GM06990 (cell line): ENCODE data around the gene AIP.

Experiments
- DNase-seq: peaks from one replicate; pipeline ENCODE4 v3.0.0-alpha.2; 2011; ENCODE audit not compliant: insufficient read length; ENCODE audit errors: extremely low read depth
- H3K27me3 ChIP-seq: replicated peaks from 2 replicates; pipeline ENCODE4 v1.6.0; 2011; ENCODE audit warnings: low read length; ENCODE audit not compliant: control insufficient read depth, insufficient read depth
- H3K36me3 ChIP-seq: 2 replicates; pipeline ENCODE4 v1.5.1; 2011; ENCODE audit warnings: low read length; ENCODE audit not compliant: control insufficient read depth, insufficient read depth
- H3K4me3 ChIP-seq: replicated peaks from 2 replicates; pipeline ENCODE4 v1.5.1; 2011; ENCODE audit warnings: low read depth, mild to moderate bottlenecking, control low read depth, low read length
- CTCF ChIP-seq: IDR thresholded peaks from 2 replicates; pipeline ENCODE4 v1.5.1; 2011; ENCODE audit warnings: low read length, control low read depth, mild to moderate bottlenecking, inconsistent platforms; ENCODE audit not compliant: insufficient read depth, poor library complexity, severe bottlenecking

Gene AIP

GRCh38 chr11:67538823-67539505 is 56.1 kb downstream of the AIP start:
- Histone ChIP-seq H3K36me3 (no peaks in the 10 kb centered on the region), H3K4me3 (no peak overlapping the region), H3K27me3 (no peaks in the 10 kb centered on the region)
- no peak for TF ChIP-seq CTCF
- DNase-seq, result no peak

GRCh38 chr11:67539550-67539949 is 56.7 kb downstream of the AIP start:
- no peak for TF ChIP-seq CTCF
- H3K36me3 ChIP-seq, result no peaks in the 10 kb centered on the region
- no peak for DNase-seq
- H3K4me3 ChIP-seq, result no peak overlapping the region
- H3K27me3 ChIP-seq, result no peaks in the 10 kb centered on the region
